HepG2 (cell line): ENCODE data around the gene PSMG3. TPM values are rescaled to one million over a fixed set of nuclear protein-coding genes. Genes with fewer than 3 reads are reported as not detected.

Source experiments
- AKAP8 ChIP-seq: sonication (generic); formaldehyde crosslinking; IDR thresholded peaks from 2 replicates; pipeline ENCODE4 v1.5.1; 2020; ENCODE audit warnings: mild to moderate bottlenecking, missing genetic modification reagents
- GRHL1 ChIP-seq: sonication (generic); formaldehyde crosslinking; conservative IDR thresholded peaks from 2 replicates; pipeline ENCODE4 v1.8.0; 2022; ENCODE audit warnings: missing genetic modification reagents
- HMGA1 ChIP-seq: sonication (generic); formaldehyde crosslinking; conservative IDR thresholded peaks from 2 replicates; pipeline ENCODE4 v1.4.0; 2020; ENCODE audit warnings: missing genetic modification reagents
- KDM2A ChIP-seq: sonication (generic); formaldehyde crosslinking; IDR thresholded peaks from 2 replicates; pipeline ENCODE4 v1.4.0; 2020; ENCODE audit warnings: low read depth, missing genetic modification reagents, borderline replicate concordance
- MXD4 ChIP-seq: IDR thresholded peaks from 2 replicates; pipeline ENCODE4 v1.6.1; 2016; ENCODE audit warnings: mild to moderate bottlenecking, missing biosample characterization, missing genetic modification reagents
- PREB ChIP-seq: sonication (generic); formaldehyde crosslinking; IDR thresholded peaks from 2 replicates; pipeline ENCODE4 v1.4.0; 2020; ENCODE audit warnings: missing genetic modification reagents
- RERE ChIP-seq: IDR thresholded peaks from 2 replicates; pipeline ENCODE4 v1.6.1; 2016; ENCODE audit warnings: low read depth, missing genetic modification reagents, missing compliant biosample characterization
- SALL1 ChIP-seq: sonication (generic); formaldehyde crosslinking; IDR thresholded peaks from 2 replicates; pipeline ENCODE4 v1.8.0; 2022; ENCODE audit warnings: mild to moderate bottlenecking, missing genetic modification reagents
- SKI ChIP-seq: fragments of 450-650 bp; IDR thresholded peaks from one replicate; pipeline ENCODE4 v1.6.1; 2018; ENCODE audit warnings: mild to moderate bottlenecking; ENCODE audit not compliant: partially characterized antibody
- ZNF12 ChIP-seq: sonication (generic); formaldehyde crosslinking; IDR thresholded peaks from 2 replicates; pipeline ENCODE4 v1.5.0; 2020; ENCODE audit warnings: missing genetic modification reagents
- ZNF619 ChIP-seq: sonication (generic); formaldehyde crosslinking; IDR thresholded peaks from 2 replicates; pipeline ENCODE4 v1.4.0; 2020; ENCODE audit warnings: mild to moderate bottlenecking, missing genetic modification reagents
- ZNF629 ChIP-seq: sonication (generic); formaldehyde crosslinking; conservative IDR thresholded peaks from 2 replicates; pipeline ENCODE4 v1.5.0; 2020; ENCODE audit warnings: missing genetic modification reagents
- ZNF747 ChIP-seq: sonication (generic); formaldehyde crosslinking; IDR thresholded peaks from 2 replicates; pipeline ENCODE4 v1.8.1; 2023; ENCODE audit warnings: missing genetic modification reagents, mild to moderate bottlenecking, borderline replicate concordance
- ZNF761 ChIP-seq: sonication (generic); formaldehyde crosslinking; conservative IDR thresholded peaks from 2 replicates; pipeline ENCODE4 v1.4.0; 2020; ENCODE audit warnings: mild to moderate bottlenecking, missing genetic modification reagents
- ZNF766 ChIP-seq: sonication (generic); formaldehyde crosslinking; IDR thresholded peaks from 2 replicates; pipeline ENCODE4 v1.5.0; 2020; ENCODE audit warnings: missing genetic modification reagents, borderline replicate concordance
- ZNF83 ChIP-seq: sonication (generic); formaldehyde crosslinking; IDR thresholded peaks from 2 replicates; pipeline ENCODE4 v1.4.0; 2020; ENCODE audit warnings: missing genetic modification reagents, mild to moderate bottlenecking, borderline replicate concordance
- ZNF878 ChIP-seq: sonication (generic); formaldehyde crosslinking; IDR thresholded peaks from 2 replicates; pipeline ENCODE4 v1.8.1; 2023; ENCODE audit warnings: mild to moderate bottlenecking, missing genetic modification reagents, moderate library complexity
- polyA plus RNA-seq, 8 experiments: library from polyadenylated mRNA; depleted of rRNA in 3 of 8; stranded (reverse) in 7 of 8; unstranded in 1 of 8; fragments of >200 nt; fragmentation: Illumina TruSeq in 4 of 8; extraction: Trizol in 4 of 8; gene quantifications; 2 replicates each; pipeline versions ENCODE4 v1.2.1 to v1.2.3, GENCODE V29; 2011 to 2016; ENCODE audit warnings: low read depth in 4 of 8, missing spikeins in 1 of 8, mixed read lengths in 1 of 8; ENCODE audit not compliant: insufficient read depth in 1 of 8
- total RNA-seq, 5 experiments: library from RNA; depleted of rRNA; stranded (reverse); fragments of >200 nt; fragmentation: Illumina TruSeq; extraction: Trizol; gene quantifications; 2 replicates each; pipeline ENCODE4 v1.2.3, GENCODE V29; 2016; ENCODE audit warnings: low read depth in 1 of 5

PSMG3 gene
- total and polyA plus RNA-seq, 2 of the 13 experiments (the other 11 are each of a cell fraction or from before 2014, with no cell fraction given): 29.6 to 48.4 TPM

GRCh38 chr7:1555813-1556543 is 13.9 kb downstream of the PSMG3 start, which contains the start of gene TMEM184A (continued):
- TF ChIP-seq ZNF83 (CRISPR knock-in tag): no peak
- 0 out of 2 replicates have a peak, but pooled peaks have one; percentile 42 for TF ChIP-seq RERE (CRISPR knock-in tag)
- TF ChIP-seq KDM2A (CRISPR knock-in tag): peak; percentile 81
- peak; percentile 94; the same call in 1 of the 2 replicates for TF ChIP-seq ZNF766
- no peak for TF ChIP-seq ZNF761 (CRISPR knock-in tag)
- peak; percentile 54; the same call in 1 of the 2 replicates for TF ChIP-seq ZNF629 (CRISPR knock-in tag)
- peak; percentile 53; the same call in 1 of the 2 replicates for TF ChIP-seq ZNF619 (CRISPR knock-in tag)
- TF ChIP-seq PREB (CRISPR knock-in tag): 0 out of 2 replicates have a peak, but pooled peaks have one; percentile 74
- no peak for TF ChIP-seq ZNF878 (CRISPR knock-in tag)
- TF ChIP-seq AKAP8: no peak
- TF ChIP-seq SKI: peak; percentile 80
- TF ChIP-seq SALL1 (CRISPR knock-in tag): peak; percentile 67; the same call in 1 of the 2 replicates
- TF ChIP-seq MXD4 (CRISPR knock-in tag): peak; percentile 89
- TF ChIP-seq HMGA1 (CRISPR knock-in tag): no peak
- TF ChIP-seq GRHL1 (CRISPR knock-in tag): no peak
- TF ChIP-seq ZNF747 (CRISPR knock-in tag): no peak; the same call in none of the 2 replicates
- TF ChIP-seq ZNF12 (CRISPR knock-in tag): no peak
